CD4-positive, alpha-beta T cell treated with Interleukin-4 for 4 hours (primary cell): ENCODE measurements around the gene PUS10.
"Not testable (repeated sequence)": the region's sequence is repeated elsewhere in the genome, so short reads cannot be mapped to it uniquely, and the experiment has no call there.

Experiments used
- DNase-seq: peaks from one replicate; pipeline ENCODE4 v3.0.0-alpha.2; 2020

PUS10 gene

DNA sequence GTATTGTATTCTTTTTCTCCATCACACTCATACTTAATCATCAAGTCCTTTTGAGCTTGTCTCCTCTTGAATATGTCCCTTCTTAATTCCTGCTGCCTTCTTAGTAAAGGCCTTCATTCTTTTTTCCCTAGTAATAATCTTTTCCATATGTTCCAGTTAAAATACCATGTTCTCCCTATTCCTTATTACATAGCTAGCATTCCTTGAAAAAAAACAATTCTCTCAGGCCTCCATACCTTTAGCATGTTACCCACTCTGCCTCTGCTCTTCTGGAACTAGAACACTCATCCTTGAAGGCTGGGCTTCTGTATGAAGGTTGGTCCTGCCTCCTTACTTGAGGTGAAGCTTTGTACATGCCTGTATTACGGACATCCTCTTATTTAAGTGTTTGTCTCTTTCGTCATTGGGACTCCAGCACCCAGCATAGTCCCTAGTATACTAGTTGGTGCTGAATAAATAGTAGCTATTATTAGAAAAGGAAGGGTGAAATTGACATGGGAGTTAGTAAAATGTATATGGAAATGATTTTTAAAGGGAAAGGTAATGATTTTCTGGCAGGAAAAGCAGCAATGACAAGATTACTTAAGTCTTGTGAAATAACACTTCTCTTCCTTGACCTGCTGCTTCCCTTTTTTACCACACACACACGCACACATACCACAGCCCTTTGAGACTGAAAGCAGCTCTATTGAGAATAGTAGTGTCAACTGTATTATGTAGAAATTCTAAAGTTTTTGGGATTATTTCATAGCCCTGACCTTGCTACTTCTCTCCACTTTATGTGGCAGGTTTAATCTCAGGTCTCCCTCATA lies 91.1 kb downstream of the PUS10 start:
- DNase-seq = peak; percentile 10

DNA sequence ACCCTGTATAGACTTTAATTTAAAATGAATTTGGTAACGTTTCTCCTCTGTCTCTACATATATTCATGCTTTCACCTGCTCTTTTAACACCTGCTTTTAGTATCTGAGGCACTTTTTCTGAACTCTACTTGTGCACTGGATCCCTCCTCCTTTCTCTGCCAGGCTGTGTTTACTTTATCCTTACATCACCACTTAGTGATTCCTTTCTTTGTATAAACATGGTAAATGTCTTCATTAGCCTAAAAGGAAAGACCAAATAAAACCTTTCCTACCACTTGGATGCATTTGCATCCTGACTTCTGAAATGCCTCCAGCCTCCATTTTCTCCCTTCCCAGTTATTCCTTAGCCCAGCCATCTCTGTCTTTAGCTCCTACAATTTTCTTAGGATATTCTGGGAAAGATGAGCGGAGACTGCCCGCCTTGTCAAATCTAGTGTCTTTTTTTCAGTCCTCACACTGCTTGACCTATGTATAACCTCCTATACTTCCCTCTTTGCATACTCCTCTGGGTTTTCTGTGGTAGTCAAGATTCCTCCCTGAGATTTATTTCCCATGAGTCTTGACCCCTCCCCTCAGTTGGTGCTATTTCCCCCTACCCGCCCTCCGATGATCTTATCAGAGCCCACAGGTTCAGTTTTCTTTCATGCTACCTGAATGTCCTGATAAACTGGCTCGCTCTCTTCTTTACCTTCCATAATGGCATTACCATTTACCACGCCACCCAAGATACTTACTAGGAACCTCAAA lies 91.9 kb downstream of the PUS10 start:
- DNase-seq = no peak

DNA sequence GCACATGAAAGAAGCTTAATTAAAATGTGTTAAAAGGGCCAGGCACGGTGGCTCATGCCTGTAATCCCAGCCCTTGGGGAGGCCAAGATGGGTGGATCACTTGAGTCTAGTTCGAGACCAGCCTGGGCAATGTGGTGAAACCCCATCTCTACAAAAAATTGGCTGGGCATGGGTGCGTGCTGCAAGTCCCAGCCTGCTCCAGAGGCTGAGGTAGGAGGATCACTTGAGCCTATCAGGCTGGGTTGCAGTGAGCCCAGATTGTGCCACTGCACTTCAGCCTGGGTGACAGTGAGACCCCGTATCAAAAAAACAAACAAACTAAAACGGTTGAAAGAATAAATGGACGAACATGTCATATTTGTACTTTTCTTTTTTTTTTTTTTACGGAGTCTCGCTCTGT lies 110.7 kb downstream of the PUS10 start:
- no peak for DNase-seq

DNA sequence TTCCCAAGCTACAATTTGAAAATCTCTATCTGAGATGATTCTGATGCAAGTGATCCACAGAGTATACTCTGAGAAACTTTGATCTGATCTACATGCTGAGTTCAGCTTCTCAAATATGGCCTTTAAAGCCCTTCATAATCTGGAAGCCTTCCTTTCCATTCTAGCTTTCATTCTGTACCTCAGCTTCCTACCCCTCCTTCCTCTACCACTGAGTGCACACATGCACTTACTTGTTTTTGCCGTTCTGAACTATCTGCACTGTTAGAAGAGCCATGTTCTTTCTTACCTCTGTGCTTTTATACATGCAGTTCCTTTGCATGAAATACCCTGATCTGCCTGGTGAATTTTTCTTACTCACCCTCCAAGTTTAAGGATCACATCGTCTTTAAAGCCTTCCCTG lies 111.7 kb downstream of the PUS10 start:
- no peak for DNase-seq

DNA sequence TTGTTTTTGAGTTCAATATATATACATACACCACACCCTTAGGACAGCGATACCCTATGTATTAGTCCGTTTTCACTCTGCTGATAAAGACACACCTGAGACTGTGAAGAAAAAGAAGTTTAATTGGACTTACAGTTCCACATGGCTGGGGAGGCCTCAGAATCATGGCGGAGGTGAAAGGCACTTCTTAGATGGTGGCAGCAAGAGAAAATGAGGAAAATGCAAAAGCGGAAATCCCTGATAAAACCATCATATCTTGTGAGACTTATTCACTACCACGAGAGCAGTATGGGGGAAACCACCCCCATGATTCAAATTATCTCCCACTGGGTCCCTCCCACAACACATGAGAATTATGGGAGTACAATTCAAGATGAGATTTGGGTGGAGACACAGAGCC lies 112.2 kb downstream of the PUS10 start:
- not testable (repeated sequence) for DNase-seq

DNA sequence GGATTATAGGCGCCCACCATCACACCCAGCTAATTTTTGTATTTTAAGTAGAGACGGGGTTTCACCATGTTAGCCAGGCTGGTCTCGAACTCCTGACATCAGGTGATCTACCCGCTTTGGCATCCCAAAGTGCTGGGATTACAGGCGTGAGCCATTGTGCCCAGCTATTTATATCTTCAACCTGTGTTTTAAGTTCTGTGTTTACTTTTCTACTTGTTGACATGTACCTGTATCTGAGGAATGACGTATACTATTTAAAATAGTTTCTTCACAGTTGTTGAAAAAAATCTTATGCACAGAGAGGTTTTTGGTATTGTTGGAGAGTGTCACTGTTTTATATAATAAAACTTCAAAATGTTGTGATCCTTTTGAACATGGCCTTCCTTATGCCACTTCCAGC lies 116.8 kb downstream of the PUS10 start:
- not testable (repeated sequence) for DNase-seq

DNA sequence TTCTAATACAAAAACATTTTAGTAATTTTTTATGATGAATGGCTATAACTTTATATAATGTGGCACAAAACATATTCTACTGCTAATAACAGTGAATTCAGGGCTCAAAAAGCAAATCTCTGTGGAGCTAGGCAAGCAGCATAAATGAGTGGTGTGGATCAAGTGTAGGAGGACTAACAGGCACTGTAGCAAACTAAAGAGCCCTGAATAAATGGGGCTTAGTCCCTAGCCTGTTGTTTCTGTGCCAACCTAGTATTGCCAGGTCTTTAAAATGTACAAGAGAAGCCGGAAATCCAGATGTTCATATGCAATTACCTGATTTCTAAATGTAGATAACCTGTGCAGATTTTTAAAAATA lies 118.2 kb downstream of the PUS10 start:
- DNase-seq = no peak

DNA sequence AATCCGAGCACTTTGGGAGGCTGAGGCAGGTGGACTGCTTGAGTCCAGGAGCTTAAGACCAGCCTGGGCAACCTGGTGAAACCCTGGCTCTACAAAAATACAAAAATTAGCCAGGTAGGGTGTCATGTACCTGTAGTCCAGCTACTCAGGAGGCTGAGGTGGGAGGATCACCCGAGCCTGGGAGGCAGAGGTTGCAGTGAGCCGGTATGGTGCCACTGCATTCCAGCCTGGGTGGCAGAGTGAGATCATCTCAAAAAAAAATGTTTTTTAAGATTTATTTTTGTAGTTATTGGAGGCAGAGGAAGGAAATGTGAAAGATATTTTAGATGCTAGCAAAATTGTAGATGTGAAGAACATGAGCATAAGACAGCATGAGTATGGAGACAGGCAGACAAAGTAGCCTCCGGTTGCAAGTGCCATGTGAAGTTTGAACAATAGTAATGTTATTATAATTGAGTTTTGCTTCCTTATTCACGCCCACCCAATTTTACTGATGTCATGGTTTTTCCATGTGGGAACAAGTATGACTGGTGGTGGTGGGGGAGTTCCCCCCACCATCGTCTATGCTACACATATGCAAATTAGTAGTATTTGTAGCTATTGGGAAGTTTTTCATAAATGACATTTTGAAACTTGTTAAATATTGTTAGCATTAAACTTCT lies 118.7 kb downstream of the PUS10 start:
- no peak for DNase-seq

DNA sequence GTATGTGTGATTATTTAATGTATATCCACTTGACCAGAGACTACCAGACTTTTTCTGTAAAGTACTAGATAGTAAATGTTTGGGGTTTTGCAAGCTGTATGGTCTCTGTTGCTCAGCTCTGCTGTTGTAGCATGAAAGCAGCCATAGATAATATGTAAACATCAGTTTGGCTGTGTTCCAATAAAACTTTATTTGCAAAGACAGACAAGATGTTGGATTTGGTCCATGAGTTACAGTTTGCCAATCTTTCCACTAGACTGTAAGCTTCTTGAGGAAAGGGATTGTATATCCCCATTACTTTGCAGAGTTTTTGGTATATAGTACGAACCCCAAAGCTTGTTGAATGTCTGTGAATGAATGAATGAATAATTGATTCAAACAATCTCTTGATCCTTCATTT lies 119.5 kb downstream of the PUS10 start:
- DNase-seq = no peak
